ENCODE measurements around the gene LPP.
"Not testable (repeated sequence)": the region's sequence is repeated elsewhere in the genome, so short reads cannot be mapped to it uniquely, and the experiment has no call there.

Gene LPP

GRCh38 chr3:188577539-188577938 lies 423.6 kb downstream of the LPP start:
- no peak for DNase-seq

GRCh38 chr3:188578576-188579363 lies 424.8 kb downstream of the LPP start:
- no peak for DNase-seq

GRCh38 chr3:188580223-188580622 lies 426.3 kb downstream of the LPP start:
- DNase-seq: no peak

GRCh38 chr3:188580659-188581058 lies 426.7 kb downstream of the LPP start:
- no peak for DNase-seq

GRCh38 chr3:188581365-188581764 lies 427.4 kb downstream of the LPP start:
- no peak for DNase-seq

GRCh38 chr3:188581792-188582191 lies 427.8 kb downstream of the LPP start:
- no peak for DNase-seq

- DNase-seq: no peak
Observed at GRCh38 chr3:188583341-188584161, 429.6 kb downstream of the LPP start.

GRCh38 chr3:188584162-188584529 lies 430.2 kb downstream of the LPP start:
- no peak for DNase-seq

- DNase-seq: no peak
Observed at GRCh38 chr3:188584958-188585689, 431.2 kb downstream of the LPP start.

GRCh38 chr3:188589071-188589470 lies 435.1 kb downstream of the LPP start:
- no peak for DNase-seq

- no peak for DNase-seq
Observed at GRCh38 chr3:188589771-188590170, 435.8 kb downstream of the LPP start.

- DNase-seq: no peak
Observed at GRCh38 chr3:188590557-188590956, 436.6 kb downstream of the LPP start.

GRCh38 chr3:188594139-188594538 lies 440.2 kb downstream of the LPP start:
- no peak for DNase-seq

GRCh38 chr3:188595890-188596376 lies 442.0 kb downstream of the LPP start:
- no peak for DNase-seq

- DNase-seq: no peak
Observed at GRCh38 chr3:188598894-188599293, 444.9 kb downstream of the LPP start.

- no peak for DNase-seq
Observed at GRCh38 chr3:188602111-188602510, 448.2 kb downstream of the LPP start.

- no peak for DNase-seq
Observed at GRCh38 chr3:188602620-188603019, 448.7 kb downstream of the LPP start.

GRCh38 chr3:188604651-188605050 lies 450.7 kb downstream of the LPP start:
- no peak for DNase-seq

- DNase-seq: no peak
Observed at GRCh38 chr3:188605231-188605630, 451.3 kb downstream of the LPP start.

- DNase-seq: no peak
Observed at GRCh38 chr3:188605905-188606304, 451.9 kb downstream of the LPP start.

GRCh38 chr3:188607805-188608315 lies 453.9 kb downstream of the LPP start:
- DNase-seq: no peak

- DNase-seq: no peak
Observed at GRCh38 chr3:188608401-188608800, 454.4 kb downstream of the LPP start.

- DNase-seq: not testable (repeated sequence)
Observed at GRCh38 chr3:188613721-188614120, 459.8 kb downstream of the LPP start.

Data from NCI-H748 treated with DMSO at 0.1 percent for 48 hours (cell line).